ENCODE results near the gene SOX12. TPM values are rescaled to one million over a fixed set of nuclear protein-coding genes. Genes with fewer than 3 reads are reported as not detected.

The SOX12 gene
- total RNA-seq, 1 donor from 2014 or later = 5.3 TPM

GRCh38 chr20:328027-328974, 2.9 kb downstream of the SOX12 start:
- peak overlapping the region; percentile 73 for H3K27ac Mint-ChIP-seq

GRCh38 chr20:328975-329695, 3.8 kb downstream of the SOX12 start:
- peaks cover 21% of the 10 kb centered on the region for H3K4me1 ChIP-seq
- H3K9me3 ChIP-seq (ENCODE audit: low read depth) = no peaks in the 10 kb centered on the region
- no peak for TF ChIP-seq EZH2phosphoT487 (IDR thresholded peaks at IDR 0.05)
- no peak for TF ChIP-seq CTCF (IDR thresholded peaks at IDR 0.05)
- no peak for TF ChIP-seq EZH2 (IDR thresholded peaks at IDR 0.05)
- peaks cover 56% of the 10 kb centered on the region for H3K79me2 ChIP-seq (ENCODE audit: low read depth)
- H3K4me2 ChIP-seq = peak overlapping the region; percentile 94
- no peak overlapping the region for H2AFZ ChIP-seq (replicated peaks)
- H4K20me1 ChIP-seq (ENCODE audit: low read depth) = peaks cover 60% of the 10 kb centered on the region
- H3K9ac ChIP-seq = no peak overlapping the region
- H3K36me3 ChIP-seq = no peaks in the 10 kb centered on the region
- peaks cover 47% of the 10 kb centered on the region for H3F3A ChIP-seq (ENCODE audit: low read depth)
- DNase-seq (ENCODE audit: low spot score) = no peak
- no peak overlapping the region for H3K27ac ChIP-seq
- peaks cover 34% of the 10 kb centered on the region for H3K4me1 Mint-ChIP-seq
- peaks cover 2% of the 10 kb centered on the region for H3K9me3 Mint-ChIP-seq
- peak overlapping the region; percentile 97 for H3K4me3 ChIP-seq
- peak overlapping the region; percentile 94 for H3K4me3 Mint-ChIP-seq
- peaks cover 15% of the 10 kb centered on the region for H3K36me3 Mint-ChIP-seq
- peak overlapping the region; percentile 73 for H3K27ac Mint-ChIP-seq
- no peaks in the 10 kb centered on the region for H3K27me3 ChIP-seq
- H3K27me3 Mint-ChIP-seq (ENCODE audit: insufficient read depth, low read depth) = peaks cover 3% of the 10 kb centered on the region

More at GRCh38 chr20:328027-328974, 2.9 kb downstream of the SOX12 start:
- Histone ChIP-seq H3K27ac (no peak overlapping the region), H3K27me3 (no peaks in the 10 kb centered on the region), H3K9ac (peak overlapping the region; percentile 38), H3K9me3 (ENCODE audit: low read depth) (no peaks in the 10 kb centered on the region), H3K4me1 (peaks cover 26% of the 10 kb centered on the region), H4K20me1 (ENCODE audit: low read depth) (peaks cover 60% of the 10 kb centered on the region), H3K36me3 (no peaks in the 10 kb centered on the region), H3K79me2 (ENCODE audit: low read depth) (peaks cover 58% of the 10 kb centered on the region), H3F3A (ENCODE audit: low read depth) (peaks cover 56% of the 10 kb centered on the region), H3K4me3 (peak overlapping the region; percentile 97), H2AFZ (replicated peaks) (no peak overlapping the region), H3K4me2 (peak overlapping the region; percentile 94)
- no peak for DNase-seq (ENCODE audit: low spot score)
- peaks cover 12% of the 10 kb centered on the region for H3K36me3 Mint-ChIP-seq
- peak overlapping the region; percentile 94 for H3K4me3 Mint-ChIP-seq
- TF ChIP-seq CTCF (IDR thresholded peaks at IDR 0.05) (no peak), EZH2phosphoT487 (IDR thresholded peaks at IDR 0.05) (no peak), EZH2 (IDR thresholded peaks at IDR 0.05) (no peak)
- H3K4me1 Mint-ChIP-seq = peaks cover 39% of the 10 kb centered on the region
- peaks cover 5% of the 10 kb centered on the region for H3K27me3 Mint-ChIP-seq (ENCODE audit: insufficient read depth, low read depth)
- peaks cover 2% of the 10 kb centered on the region for H3K9me3 Mint-ChIP-seq

- Histone ChIP-seq H3K9me3 (ENCODE audit: low read depth) (no peaks in the 10 kb centered on the region), H3K4me2 (peak overlapping the region; percentile 94), H3K79me2 (ENCODE audit: low read depth) (peaks cover 56% of the 10 kb centered on the region), H4K20me1 (ENCODE audit: low read depth) (peaks cover 60% of the 10 kb centered on the region), H2AFZ (replicated peaks) (no peak overlapping the region), H3K27ac (peak overlapping the region; percentile 53), H3F3A (ENCODE audit: low read depth) (peaks cover 40% of the 10 kb centered on the region), H3K9ac (no peak overlapping the region), H3K27me3 (no peaks in the 10 kb centered on the region), H3K36me3 (no peaks in the 10 kb centered on the region), H3K4me3 (peak overlapping the region; percentile 97), H3K4me1 (peaks cover 21% of the 10 kb centered on the region)
- H3K27me3 Mint-ChIP-seq (ENCODE audit: insufficient read depth, low read depth) = peaks cover 3% of the 10 kb centered on the region
- H3K27ac Mint-ChIP-seq = no peak overlapping the region
- TF ChIP-seq CTCF (IDR thresholded peaks at IDR 0.05) (no peak), EZH2 (IDR thresholded peaks at IDR 0.05) (no peak), EZH2phosphoT487 (IDR thresholded peaks at IDR 0.05) (no peak)
- no peak for DNase-seq (ENCODE audit: low spot score)
- H3K9me3 Mint-ChIP-seq = peaks cover 2% of the 10 kb centered on the region
- H3K4me3 Mint-ChIP-seq = peak overlapping the region; percentile 94
- H3K36me3 Mint-ChIP-seq = peaks cover 18% of the 10 kb centered on the region
- H3K4me1 Mint-ChIP-seq = peaks cover 34% of the 10 kb centered on the region
These were observed 4.5 kb downstream of the SOX12 start for GRCh38 chr20:329851-330232.

Data from neural progenitor cell (in vitro differentiated cells).